ENCODE measurements around the gene PTGER3. TPM values are rescaled to one million over a fixed set of nuclear protein-coding genes. Genes with fewer than 3 reads are reported as not detected.

PTGER3 gene
- polyA plus RNA-seq, 1 of the 3 experiments (the other 2 are of a cell fraction): 1.9 TPM

GRCh38 chr1:71027991-71028390 is 19.6 kb downstream of the PTGER3 start:
- POLR2A ChIA-PET: interaction anchor here (0.8 kb wide), 1 partner anchor 9 kb away, joined by 3 read pairs; no protein-coding TSS in a partner anchor
- TF ChIP-seq REST (IDR thresholded peaks at IDR 0.05; ENCODE audit: low read depth, low read length): no peak
- TF ChIP-seq SMC3 (IDR thresholded peaks at IDR 0.05; ENCODE audit: low read depth, low read length): no peak
- no peak for TF ChIP-seq RXRA (IDR thresholded peaks at IDR 0.05; ENCODE audit: borderline replicate concordance, low read depth)
- TF ChIP-seq GATA2 (CRISPR knock-in tag; IDR thresholded peaks at IDR 0.05): no peak
- TF ChIP-seq IRF3 (IDR thresholded peaks at IDR 0.05; ENCODE audit: low read depth, low read length): no peak
- TF ChIP-seq EP300 (IDR thresholded peaks at IDR 0.05; ENCODE audit: borderline replicate concordance in 1 of 2, low read depth in 1 of 2, low read length in 1 of 2): no peak
- Histone ChIP-seq H3K79me2 (ENCODE audit: insufficient read depth) (no peaks in the 10 kb centered on the region), H3K9me2 (no peaks in the 10 kb centered on the region), H3K4me2 (no peak overlapping the region), H2AFZ (ENCODE audit: low read depth) (no peak overlapping the region), H3K27me3 (ENCODE audit: insufficient read depth) (no peaks in the 10 kb centered on the region), H3K4me1 (ENCODE audit: control insufficient read depth in 1 of 2, insufficient read depth in 2 of 2, low read depth in 1 of 2, low read length in 1 of 2) (peaks cover 0 to 22% of the 10 kb centered on the region in 2 experiments; a peak in 1 of 4 replicates), H4K20me1 (ENCODE audit: insufficient read depth) (no peaks in the 10 kb centered on the region), H3K9me3 (no peaks in the 10 kb centered on the region), H3K27ac (ENCODE audit: low read depth in 2 of 2, low read length in 1 of 2) (no peak overlapping the region), H3K9ac (no peak overlapping the region), H3F3A (replicated peaks; ENCODE audit: insufficient read depth) (no peaks in the 10 kb centered on the region), H3K4me3 (ENCODE audit: low read depth in 2 of 2, low read length in 1 of 2) (no peak overlapping the region), H3K36me3 (replicated peaks in 1 of 2; ENCODE audit: control insufficient read depth in 1 of 2, insufficient read depth in 2 of 2, low read length in 1 of 2) (no peaks in the 10 kb centered on the region)
- DNase-seq: no peak
- CTCF ChIA-PET: no interaction called here
- 78% methylated on average over 7 of the region's 7 CpGs for WGBS (ENCODE audit: low lambda C conversion rate)

- WGBS (ENCODE audit: low lambda C conversion rate): 85% methylated on average over 4 of the region's 4 CpGs
- no peak for DNase-seq
- Histone ChIP-seq H3K9ac (no peak overlapping the region), H3K4me1 (ENCODE audit: control insufficient read depth in 1 of 2, insufficient read depth in 2 of 2, low read depth in 1 of 2, low read length in 1 of 2) (peaks cover 0 to 6% of the 10 kb centered on the region in 2 experiments; a peak in 1 of 4 replicates), H3K27me3 (ENCODE audit: insufficient read depth) (no peaks in the 10 kb centered on the region), H4K20me1 (ENCODE audit: insufficient read depth) (no peaks in the 10 kb centered on the region), H3K27ac (ENCODE audit: low read depth in 2 of 2, low read length in 1 of 2) (no peak overlapping the region), H3F3A (replicated peaks; ENCODE audit: insufficient read depth) (no peaks in the 10 kb centered on the region), H3K79me2 (ENCODE audit: insufficient read depth) (no peaks in the 10 kb centered on the region), H3K4me2 (no peak overlapping the region), H3K9me3 (no peaks in the 10 kb centered on the region), H3K4me3 (ENCODE audit: low read depth in 2 of 2, low read length in 1 of 2) (no peak overlapping the region), H2AFZ (ENCODE audit: low read depth) (no peak overlapping the region), H3K9me2 (no peaks in the 10 kb centered on the region), H3K36me3 (replicated peaks in 1 of 2; ENCODE audit: control insufficient read depth in 1 of 2, insufficient read depth in 2 of 2, low read length in 1 of 2) (no peaks in the 10 kb centered on the region)
- TF ChIP-seq GABPA (IDR thresholded peaks at IDR 0.05; ENCODE audit: low read depth) (no peak), CHD2 (IDR thresholded peaks at IDR 0.05; ENCODE audit: low read length, partially characterized antibody) (no peak), FOXM1 (IDR thresholded peaks at IDR 0.05; ENCODE audit: low read depth) (no peak), EZH2phosphoT487 (IDR thresholded peaks at IDR 0.05; ENCODE audit: borderline replicate concordance, low read depth) (no peak), MXI1 (IDR thresholded peaks at IDR 0.05; ENCODE audit: low read depth, low read length) (no peak), RAD21 (IDR thresholded peaks at IDR 0.05; ENCODE audit: low read length) (no peak)
- ChIA-PET POLR2A (no interaction called here), CTCF (no interaction called here)
Measured at GRCh38 chr1:71026093-71026492, 21.5 kb downstream of the PTGER3 start.

Data from SK-N-SH (cell line).